Mononuclear cell (primary cell): ENCODE results near the gene NCKAP5. TPM values are rescaled to one million over a fixed set of nuclear protein-coding genes. Genes with fewer than 3 reads are reported as not detected.

Experiments
- H3K27me3 ChIP-seq: 2 replicates; pipeline ENCODE4 v1.6.0; 2011; ENCODE audit warnings: low read length, control low read depth; ENCODE audit not compliant: insufficient read depth
- H3K4me1 ChIP-seq: 2 replicates; pipeline ENCODE4 v1.5.1; 2011; ENCODE audit warnings: mild to moderate bottlenecking, low read length, control low read depth; ENCODE audit not compliant: insufficient read depth
- H3K4me3 ChIP-seq: 2 replicates; pipeline ENCODE4 v1.5.1; 2011; ENCODE audit warnings: mild to moderate bottlenecking, low read length, moderate library complexity
- H3K9me3 ChIP-seq: 2 replicates; pipeline ENCODE4 v1.5.1; 2011; ENCODE audit warnings: low read depth, mild to moderate bottlenecking, control low read depth, low read length
- total RNA-seq: library from RNA; depleted of rRNA; stranded (reverse); fragments of >200 nt; gene quantifications from one replicate; pipeline ENCODE4 v1.2.3, GENCODE V29; 2012

NCKAP5 gene
- total RNA-seq, 1 donor, result under 0.01 TPM

- H3K9me3 ChIP-seq, result no peaks in the 10 kb centered on the region
- H3K4me1 ChIP-seq, result no peaks in the 10 kb centered on the region
- H3K4me3 ChIP-seq, result no peak overlapping the region
- H3K27me3 ChIP-seq, result no peaks in the 10 kb centered on the region
Measured at GRCh38 chr2:132923787-132924186, 644.5 kb downstream of the NCKAP5 start.

DNA sequence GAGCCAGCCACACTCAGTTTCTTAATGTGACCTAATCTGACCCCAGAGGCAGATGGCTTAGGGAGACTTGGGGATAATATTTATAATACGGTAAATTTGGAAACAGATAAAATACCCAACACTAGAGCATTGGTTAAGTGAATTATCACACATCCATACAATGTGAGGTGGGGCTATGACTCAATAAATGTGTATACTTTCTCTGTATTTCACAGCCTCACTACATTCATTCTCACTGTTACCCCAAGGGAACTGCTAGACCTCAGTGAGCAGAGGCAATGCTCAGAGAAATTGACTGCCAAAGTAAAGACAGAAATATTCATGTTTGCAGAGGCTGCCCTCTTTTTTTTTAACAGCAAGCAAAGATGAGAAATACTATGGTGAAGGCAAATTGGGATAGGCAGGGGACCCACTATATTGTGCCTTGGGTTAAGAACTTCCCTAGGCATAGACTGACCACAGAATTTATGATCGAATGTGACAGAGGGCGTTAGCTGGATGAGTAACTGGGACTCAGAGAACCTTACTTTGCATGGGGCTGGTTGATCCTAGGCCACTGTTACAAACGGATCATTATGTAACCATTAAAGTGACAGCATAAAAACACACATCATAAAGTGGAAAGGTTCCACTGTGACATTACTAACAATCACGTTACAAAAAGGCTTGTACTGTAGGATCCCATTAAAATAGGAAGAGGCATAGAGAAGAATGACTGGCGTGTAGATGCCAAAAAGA lies 652.3 kb downstream of the NCKAP5 start:
- no peaks in the 10 kb centered on the region for H3K4me1 ChIP-seq

DNA sequence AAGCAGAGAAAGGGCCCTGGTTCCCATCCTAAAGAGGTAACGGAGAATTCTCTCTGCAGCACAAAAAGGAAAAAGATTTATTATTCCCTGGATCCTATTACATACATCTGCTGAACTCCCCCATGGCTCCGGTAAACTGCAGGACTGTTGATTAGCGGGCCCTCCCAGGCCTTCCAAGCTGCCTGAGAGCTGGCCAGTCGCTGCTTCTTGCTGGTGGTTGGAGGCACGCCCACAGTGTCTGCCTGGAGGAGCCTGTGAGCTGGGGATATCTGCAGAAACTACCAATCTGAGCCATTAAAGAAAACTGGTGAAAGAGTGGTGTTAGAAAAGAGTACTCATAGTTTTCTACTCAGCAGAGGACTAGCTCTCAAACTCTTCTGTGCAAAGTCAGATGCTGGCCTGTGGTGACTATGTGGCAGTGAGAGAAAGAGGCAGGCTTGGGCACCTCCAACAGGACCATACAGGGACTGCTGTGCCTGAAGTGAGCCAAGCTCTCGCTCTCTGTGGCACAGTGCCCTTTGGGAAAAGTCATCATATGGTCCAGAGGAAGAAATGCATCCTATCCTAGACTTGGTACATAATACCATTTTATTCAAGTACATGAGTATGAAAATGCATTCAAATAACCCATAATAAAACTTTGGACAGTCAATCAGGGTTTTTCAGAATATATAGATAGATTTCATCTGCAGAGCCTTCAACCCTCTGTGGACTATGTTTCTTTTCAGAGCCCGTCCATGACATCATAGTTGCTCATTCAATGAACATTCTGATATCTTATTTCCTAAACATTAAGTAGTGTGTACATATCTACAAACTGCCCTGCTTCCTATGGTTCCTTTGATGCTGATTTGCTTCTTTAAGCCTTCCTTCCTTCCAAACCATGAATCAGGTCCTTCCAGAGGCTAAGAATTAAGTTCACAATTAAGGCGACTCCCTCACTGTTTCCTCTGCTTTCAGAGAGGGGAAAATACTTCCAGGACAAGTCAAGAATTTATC lies 656.2 kb downstream of the NCKAP5 start:
- H3K9me3 ChIP-seq, result no peaks in the 10 kb centered on the region
- no peak overlapping the region for H3K4me3 ChIP-seq
- H3K27me3 ChIP-seq, result no peaks in the 10 kb centered on the region
- H3K4me1 ChIP-seq, result no peaks in the 10 kb centered on the region

More for the DNA sequence above, 652.3 kb downstream of the NCKAP5 start:
- H3K27me3 ChIP-seq, result no peaks in the 10 kb centered on the region
- H3K9me3 ChIP-seq, result no peaks in the 10 kb centered on the region
- H3K4me3 ChIP-seq, result no peak overlapping the region

DNA sequence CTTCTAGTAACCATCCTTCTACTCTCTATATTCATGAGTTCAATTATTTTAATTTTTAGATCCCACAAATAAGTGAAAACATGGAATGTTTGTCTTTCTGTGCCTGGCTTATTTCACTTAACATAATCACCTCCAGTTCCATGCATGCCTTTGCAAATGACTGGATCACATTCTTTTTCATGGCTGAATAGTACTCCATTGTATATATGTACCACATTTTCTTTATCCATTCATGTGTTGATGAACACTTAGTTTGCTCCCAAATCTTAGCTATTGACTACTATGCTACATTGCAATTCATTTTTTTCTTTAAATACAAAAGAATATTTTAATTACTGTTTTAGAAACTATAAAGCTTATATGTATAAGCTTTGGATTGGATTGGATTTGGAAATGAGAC lies 657.8 kb downstream of the NCKAP5 start:
- no peak overlapping the region for H3K4me3 ChIP-seq
- H3K4me1 ChIP-seq, result no peaks in the 10 kb centered on the region
- no peaks in the 10 kb centered on the region for H3K27me3 ChIP-seq
- H3K9me3 ChIP-seq, result no peaks in the 10 kb centered on the region

GRCh38 chr2:132909427-132909826 lies 658.8 kb downstream of the NCKAP5 start:
- Histone ChIP-seq H3K27me3 (no peaks in the 10 kb centered on the region), H3K9me3 (no peaks in the 10 kb centered on the region), H3K4me1 (no peaks in the 10 kb centered on the region), H3K4me3 (no peak overlapping the region)

GRCh38 chr2:132904142-132904842 lies 664.0 kb downstream of the NCKAP5 start:
- H3K27me3 ChIP-seq, result no peaks in the 10 kb centered on the region
- H3K4me3 ChIP-seq, result no peak overlapping the region
- H3K9me3 ChIP-seq, result no peaks in the 10 kb centered on the region
- no peaks in the 10 kb centered on the region for H3K4me1 ChIP-seq

- Histone ChIP-seq H3K9me3 (no peaks in the 10 kb centered on the region), H3K4me3 (no peak overlapping the region), H3K4me1 (no peaks in the 10 kb centered on the region), H3K27me3 (no peaks in the 10 kb centered on the region)
Measured at GRCh38 chr2:132902626-132903025, 665.6 kb downstream of the NCKAP5 start.

- no peaks in the 10 kb centered on the region for H3K9me3 ChIP-seq
- no peak overlapping the region for H3K4me3 ChIP-seq
- H3K27me3 ChIP-seq, result no peaks in the 10 kb centered on the region
- no peaks in the 10 kb centered on the region for H3K4me1 ChIP-seq
Measured at GRCh38 chr2:132901661-132902060, 666.6 kb downstream of the NCKAP5 start.

DNA sequence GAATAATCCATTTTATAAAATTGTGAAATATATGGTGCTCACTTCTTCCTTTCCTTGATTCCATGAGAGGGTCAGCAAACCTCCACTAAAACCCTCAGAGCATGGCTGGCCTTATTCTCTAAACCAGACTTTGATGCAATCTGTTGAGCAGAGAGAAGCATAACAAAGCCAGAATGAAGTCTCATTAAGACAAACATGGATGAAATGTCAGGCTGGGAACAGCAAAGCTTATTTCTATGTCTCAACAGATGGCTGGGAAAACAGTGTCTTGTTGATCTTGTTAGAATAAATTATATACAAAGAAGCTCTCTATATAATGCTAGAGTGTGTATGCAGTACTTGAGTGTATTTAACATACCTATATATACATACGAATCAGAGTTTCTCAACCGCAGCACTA lies 671.2 kb downstream of the NCKAP5 start:
- Histone ChIP-seq H3K9me3 (no peaks in the 10 kb centered on the region), H3K27me3 (no peaks in the 10 kb centered on the region), H3K4me3 (no peak overlapping the region), H3K4me1 (no peaks in the 10 kb centered on the region)

DNA sequence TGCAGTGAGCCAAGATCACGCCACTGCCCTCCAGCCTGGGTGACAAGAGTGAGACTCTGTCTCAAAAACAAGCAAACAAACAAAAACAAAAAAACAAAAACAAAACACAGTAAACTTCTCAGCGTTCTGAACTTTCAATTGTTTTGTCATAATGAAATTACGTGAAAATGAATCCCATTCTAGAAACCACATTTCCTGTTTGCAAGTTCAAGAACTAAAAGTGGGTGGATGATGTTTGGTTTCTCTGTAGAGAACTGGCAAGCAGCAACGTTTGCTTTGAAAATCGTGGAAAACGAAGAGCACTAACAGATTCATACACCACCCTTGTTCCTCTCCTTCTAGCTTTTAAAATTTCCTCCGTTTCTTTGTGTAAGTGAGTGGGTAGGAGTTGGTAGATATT lies 672.2 kb downstream of the NCKAP5 start:
- H3K4me1 ChIP-seq, result no peaks in the 10 kb centered on the region
- no peak overlapping the region for H3K4me3 ChIP-seq
- no peaks in the 10 kb centered on the region for H3K27me3 ChIP-seq
- no peaks in the 10 kb centered on the region for H3K9me3 ChIP-seq

- no peak overlapping the region for H3K4me3 ChIP-seq
- no peaks in the 10 kb centered on the region for H3K9me3 ChIP-seq
- H3K4me1 ChIP-seq, result no peaks in the 10 kb centered on the region
- no peaks in the 10 kb centered on the region for H3K27me3 ChIP-seq
Measured at GRCh38 chr2:132891498-132891897, 676.8 kb downstream of the NCKAP5 start.

DNA sequence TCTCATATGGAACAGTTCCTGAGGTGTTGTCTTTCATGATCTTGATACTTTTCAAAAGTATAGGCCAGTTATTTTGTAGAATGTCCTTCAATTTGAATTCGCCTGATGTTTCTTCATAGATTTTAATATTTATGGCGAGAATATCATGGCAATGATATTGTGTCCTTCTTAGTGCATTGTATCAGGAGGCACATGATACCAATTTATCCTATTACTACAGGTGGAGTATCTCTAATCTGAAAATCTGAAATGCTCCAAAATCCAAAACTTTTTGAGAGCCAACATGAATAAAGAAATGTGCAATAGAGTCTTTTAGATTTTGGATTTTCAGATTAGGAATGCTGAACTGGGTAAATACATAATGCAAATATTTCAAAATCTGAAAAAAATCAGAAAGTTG lies 681.7 kb downstream of the NCKAP5 start:
- Histone ChIP-seq H3K4me1 (no peaks in the 10 kb centered on the region), H3K27me3 (no peaks in the 10 kb centered on the region), H3K4me3 (no peak overlapping the region), H3K9me3 (no peaks in the 10 kb centered on the region)

DNA sequence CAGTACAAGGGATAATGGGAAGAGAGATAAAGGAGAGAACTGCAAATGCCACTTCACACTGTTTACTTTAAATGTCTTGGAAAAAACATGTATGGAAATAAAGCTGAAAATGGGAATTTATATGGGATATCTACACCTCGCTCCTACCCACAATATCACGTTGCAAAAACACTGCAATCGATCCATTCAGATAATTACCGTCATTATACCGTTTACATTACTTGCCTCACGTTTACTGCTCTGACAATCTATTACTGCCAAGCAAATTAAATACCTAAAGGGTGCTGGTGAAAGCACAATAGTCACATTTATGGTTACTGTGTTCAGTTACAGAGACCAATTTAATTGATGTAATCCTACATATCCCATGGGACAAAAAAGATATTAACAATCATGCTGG lies 683.6 kb downstream of the NCKAP5 start:
- H3K4me1 ChIP-seq, result no peaks in the 10 kb centered on the region
- H3K9me3 ChIP-seq, result no peaks in the 10 kb centered on the region
- H3K4me3 ChIP-seq, result no peak overlapping the region
- H3K27me3 ChIP-seq, result no peaks in the 10 kb centered on the region

- no peaks in the 10 kb centered on the region for H3K27me3 ChIP-seq
- H3K9me3 ChIP-seq, result no peaks in the 10 kb centered on the region
- no peak overlapping the region for H3K4me3 ChIP-seq
- no peaks in the 10 kb centered on the region for H3K4me1 ChIP-seq
Measured at GRCh38 chr2:132884292-132884691, 684.0 kb downstream of the NCKAP5 start.

DNA sequence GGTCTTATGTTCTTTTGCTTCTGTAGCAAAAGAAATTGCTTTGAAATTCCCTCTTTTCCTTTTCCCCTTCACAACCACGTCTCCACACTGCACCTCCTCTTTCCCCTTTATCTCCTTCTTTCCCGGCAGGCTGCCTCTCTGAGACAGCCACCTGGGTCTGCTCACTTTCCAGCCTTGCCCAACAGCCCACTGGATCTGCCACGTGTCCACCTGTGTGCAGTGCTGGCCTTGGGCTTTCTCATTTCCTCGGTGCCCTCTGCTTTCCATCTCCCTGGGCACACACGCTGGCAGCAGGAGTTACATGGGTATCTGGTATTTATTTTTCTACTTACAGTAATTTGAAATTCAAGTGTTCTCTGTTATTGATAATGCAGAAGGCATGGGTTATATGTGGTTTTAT lies 684.8 kb downstream of the NCKAP5 start:
- Histone ChIP-seq H3K4me3 (no peak overlapping the region), H3K4me1 (no peaks in the 10 kb centered on the region), H3K27me3 (no peaks in the 10 kb centered on the region), H3K9me3 (no peaks in the 10 kb centered on the region)
